CD4-positive, alpha-beta T cell (primary cell): ENCODE results near the gene CASKIN2. TPM values are rescaled to one million over a fixed set of nuclear protein-coding genes. Genes with fewer than 3 reads are reported as not detected.
A peak's percentile ranks its signal among the peaks of the same experiment; 100 is the strongest.

Experiments used
- ATAC-seq: fragments of 200-7000 bp; cut with Tn5 transposase; one replicate; pipeline ENCODE4 v1.10.0; 2022; ENCODE audit warnings: mild to moderate bottlenecking; ENCODE audit not compliant: poor library complexity
- CTCF ChIA-PET: fragments of 350-600 bp; sonication (Branson Sonifier 250); formaldehyde crosslinking; loops from one replicate; lab custom pipeline; 2021; ENCODE audit warnings: antibody characterized with exemption, inconsistent platforms; lab: Charles Lee
- POLR2A ChIA-PET: fragments of 350-600 bp; sonication (Branson Sonifier 250); formaldehyde crosslinking; loops from one replicate; lab custom pipeline; 2021; ENCODE audit warnings: antibody characterized with exemption, inconsistent platforms; lab: Charles Lee
- DNase-seq, 14 experiments: peaks; one replicate each; pipeline ENCODE4 v3.0.0-alpha.2; 2013 to 2020; ENCODE audit warnings: mixed read lengths in 2 of 14
- H3K27ac ChIP-seq, 2 donors: one replicate each; pipeline versions ENCODE4 v1.5.1 to v1.7.0; 2013; ENCODE audit warnings: low read length in 2 of 2, low read depth in 1 of 2, mild to moderate bottlenecking in 1 of 2
- H3K27me3 ChIP-seq, 2 experiments: 1 replicate in 1 of 2; 2 replicates in 1 of 2; pipeline versions ENCODE4 v1.6.1 to v1.7.0; 2013; ENCODE audit warnings: low read length in 2 of 2, control low read depth in 1 of 2, mild to moderate bottlenecking in 1 of 2, moderate library complexity in 1 of 2; ENCODE audit not compliant: insufficient read depth in 2 of 2, control insufficient read depth in 1 of 2
- H3K36me3 ChIP-seq: one replicate; pipeline ENCODE4 v1.6.1; 2013; ENCODE audit warnings: low read length, control low read depth; ENCODE audit not compliant: insufficient read depth
- H3K4me1 ChIP-seq: one replicate; pipeline ENCODE4 v1.6.1; 2013; ENCODE audit warnings: low read length, control low read depth; ENCODE audit not compliant: insufficient read depth
- H3K4me3 ChIP-seq: one replicate; pipeline ENCODE4 v1.5.1; 2013; ENCODE audit warnings: mild to moderate bottlenecking, low read length, moderate library complexity
- H3K9me3 ChIP-seq, 2 experiments: 1 replicate in 1 of 2; 2 replicates in 1 of 2; pipeline versions ENCODE4 v1.6.1 to v1.7.0; 2013; ENCODE audit warnings: low read length in 2 of 2, mild to moderate bottlenecking in 2 of 2, control low read depth in 1 of 2, moderate library complexity in 1 of 2; ENCODE audit not compliant: control insufficient read depth in 1 of 2, insufficient read depth in 1 of 2
- H3K27ac Mint-ChIP-seq: one replicate; pipeline ENCODE4 v1.8.0; 2020; ENCODE audit warnings: mixed read lengths
- H3K27me3 Mint-ChIP-seq: one replicate; pipeline ENCODE4 v1.8.0; 2021; ENCODE audit warnings: mixed read lengths
- H3K36me3 Mint-ChIP-seq: one replicate; pipeline ENCODE4 v1.8.0; 2021; ENCODE audit warnings: low read depth, mixed read lengths
- H3K4me1 Mint-ChIP-seq: one replicate; pipeline ENCODE4 v1.8.0; 2021; ENCODE audit warnings: low read depth, mixed read lengths
- H3K4me3 Mint-ChIP-seq: one replicate; pipeline ENCODE4 v1.8.0; 2020; ENCODE audit warnings: mild to moderate bottlenecking, mixed read lengths
- H3K9me3 Mint-ChIP-seq: one replicate; pipeline ENCODE4 v1.8.0; 2020; ENCODE audit warnings: mixed read lengths
- intact Hi-C, 2 experiments: fragments of 100-400 bp; cut with DNase I in 1 of 2; cut with micrococcal nuclease in 1 of 2; formaldehyde crosslinking; loops; one replicate each; pipeline versions ENCODE4 v1.15.1 to v1.9.0; 2023 to 2025; cut with DNase I, micrococcal nuclease
- total RNA-seq, 174 experiments: library from RNA in 2 of 174; stranded (reverse) in 2 of 174; gene quantifications; one replicate each; pipeline ENCODE4 v1.2.3 and lab custom pipeline; 2021 to 2026
- TF ChIP-seq, protein P1 (sequence below): fragments of 200-600 bp; IDR thresholded peaks from one replicate; pipeline ENCODE4 v1.8.0; 2022; ENCODE audit warnings: antibody characterized with exemption, mild to moderate bottlenecking

Gene CASKIN2
- total RNA-seq, 2 experiments from 2014 or later = 0.17 to 0.25 TPM

DNA sequence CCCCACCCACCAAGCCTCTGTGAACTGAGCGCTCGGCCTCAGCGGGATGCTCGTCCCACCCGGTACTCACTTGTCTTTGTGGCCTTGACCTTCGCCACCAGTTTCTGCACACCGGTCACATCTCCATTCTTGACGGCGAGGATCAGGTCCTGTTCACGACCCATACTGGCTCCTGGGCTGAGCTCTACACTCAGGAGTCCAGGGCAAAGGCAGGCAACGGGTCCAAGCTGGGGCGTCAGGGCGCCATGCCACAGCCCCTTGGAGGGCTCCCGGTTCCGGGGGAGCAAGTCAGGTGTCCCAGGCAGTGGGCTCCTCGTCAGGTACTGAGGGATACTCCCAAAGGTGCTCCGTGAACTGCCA, 1.7 kb downstream of the CASKIN2 start:
- Mint-ChIP-seq H3K27me3 (no peaks in the 10 kb centered on the region), H3K9me3 (no peaks in the 10 kb centered on the region), H3K27ac (no peak overlapping the region), H3K4me3 (peak overlapping the region; percentile 34), H3K36me3 (peaks cover 12% of the 10 kb centered on the region), H3K4me1 (peaks cover 17% of the 10 kb centered on the region)
- H3K27ac ChIP-seq = no peak overlapping the region
- ChIA-PET CTCF (no interaction called here), POLR2A (interaction anchor here (1.3 kb wide), 1 partner anchor 12 kb away, joined by 4 read pairs; the partner anchor contains the start of gene LLGL2)
- H3K4me3 ChIP-seq = no peak overlapping the region
- H3K9me3 ChIP-seq = peaks cover 0 to 4% of the 10 kb centered on the region in 2 experiments
- no peak for DNase-seq
- intact Hi-C loops = no loop called here
- no peak for ATAC-seq
- H3K36me3 ChIP-seq = no peaks in the 10 kb centered on the region
- TF ChIP-seq, protein P1, sequence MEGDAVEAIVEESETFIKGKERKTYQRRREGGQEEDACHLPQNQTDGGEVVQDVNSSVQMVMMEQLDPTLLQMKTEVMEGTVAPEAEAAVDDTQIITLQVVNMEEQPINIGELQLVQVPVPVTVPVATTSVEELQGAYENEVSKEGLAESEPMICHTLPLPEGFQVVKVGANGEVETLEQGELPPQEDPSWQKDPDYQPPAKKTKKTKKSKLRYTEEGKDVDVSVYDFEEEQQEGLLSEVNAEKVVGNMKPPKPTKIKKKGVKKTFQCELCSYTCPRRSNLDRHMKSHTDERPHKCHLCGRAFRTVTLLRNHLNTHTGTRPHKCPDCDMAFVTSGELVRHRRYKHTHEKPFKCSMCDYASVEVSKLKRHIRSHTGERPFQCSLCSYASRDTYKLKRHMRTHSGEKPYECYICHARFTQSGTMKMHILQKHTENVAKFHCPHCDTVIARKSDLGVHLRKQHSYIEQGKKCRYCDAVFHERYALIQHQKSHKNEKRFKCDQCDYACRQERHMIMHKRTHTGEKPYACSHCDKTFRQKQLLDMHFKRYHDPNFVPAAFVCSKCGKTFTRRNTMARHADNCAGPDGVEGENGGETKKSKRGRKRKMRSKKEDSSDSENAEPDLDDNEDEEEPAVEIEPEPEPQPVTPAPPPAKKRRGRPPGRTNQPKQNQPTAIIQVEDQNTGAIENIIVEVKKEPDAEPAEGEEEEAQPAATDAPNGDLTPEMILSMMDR = no peak
- H3K4me1 ChIP-seq = peaks cover 36% of the 10 kb centered on the region
- peaks cover 9 to 10% of the 10 kb centered on the region in 2 experiments for H3K27me3 ChIP-seq

DNA sequence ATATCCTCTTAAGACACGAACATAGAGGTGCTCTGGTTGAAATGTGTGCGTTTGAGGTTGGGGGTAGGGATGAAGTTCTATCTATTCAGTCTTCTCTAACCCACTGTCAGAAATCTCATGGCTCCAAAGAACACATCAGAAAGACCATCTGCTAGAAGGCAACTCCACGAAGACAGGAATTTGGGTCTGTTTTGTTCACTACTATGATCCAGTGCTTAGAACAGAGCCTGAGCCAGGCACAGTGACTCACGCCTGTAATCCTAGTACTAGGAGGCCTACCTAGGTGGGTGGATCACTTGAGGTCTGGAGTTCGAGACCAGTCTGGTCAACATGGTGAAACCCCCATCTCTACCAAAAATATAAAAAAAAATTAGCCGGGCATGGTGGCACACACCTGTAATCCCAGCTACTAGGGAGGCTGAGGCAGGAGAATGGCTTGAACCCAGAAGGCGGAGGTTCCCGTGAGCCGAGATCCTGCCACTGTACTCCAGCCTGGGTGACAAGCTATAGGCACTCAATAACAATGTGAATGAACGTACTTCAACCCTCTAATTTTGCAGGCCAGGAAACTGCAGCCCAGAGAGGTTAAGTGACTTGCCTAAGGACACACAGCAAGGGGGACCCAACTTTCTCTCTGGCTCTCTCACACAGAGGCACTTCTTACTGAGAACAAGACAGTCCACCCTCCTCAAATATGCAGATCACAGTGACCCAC, 2.3 kb downstream of the CASKIN2 start:
- no peak for DNase-seq
- Histone ChIP-seq H3K4me3 (no peak overlapping the region), H3K4me1 (peaks cover 31% of the 10 kb centered on the region), H3K9me3 (peaks cover 0 to 4% of the 10 kb centered on the region in 2 experiments), H3K36me3 (no peaks in the 10 kb centered on the region), H3K27ac (no peak overlapping the region), H3K27me3 (peaks cover 9 to 10% of the 10 kb centered on the region in 2 experiments)
- H3K4me3 Mint-ChIP-seq = peak overlapping the region; percentile 34
- POLR2A ChIA-PET = interaction anchor here (1.3 kb wide), 1 partner anchor 12 kb away, joined by 4 read pairs; the partner anchor contains the start of gene LLGL2
- H3K4me1 Mint-ChIP-seq = peaks cover 11% of the 10 kb centered on the region
- H3K36me3 Mint-ChIP-seq = peaks cover 6% of the 10 kb centered on the region
- H3K27ac Mint-ChIP-seq = no peak overlapping the region
- no peaks in the 10 kb centered on the region for H3K27me3 Mint-ChIP-seq
- CTCF ChIA-PET = no interaction called here
- intact Hi-C loops = no loop called here
- no peaks in the 10 kb centered on the region for H3K9me3 Mint-ChIP-seq
- TF ChIP-seq, protein P1 = no peak
- ATAC-seq = no peak

DNA sequence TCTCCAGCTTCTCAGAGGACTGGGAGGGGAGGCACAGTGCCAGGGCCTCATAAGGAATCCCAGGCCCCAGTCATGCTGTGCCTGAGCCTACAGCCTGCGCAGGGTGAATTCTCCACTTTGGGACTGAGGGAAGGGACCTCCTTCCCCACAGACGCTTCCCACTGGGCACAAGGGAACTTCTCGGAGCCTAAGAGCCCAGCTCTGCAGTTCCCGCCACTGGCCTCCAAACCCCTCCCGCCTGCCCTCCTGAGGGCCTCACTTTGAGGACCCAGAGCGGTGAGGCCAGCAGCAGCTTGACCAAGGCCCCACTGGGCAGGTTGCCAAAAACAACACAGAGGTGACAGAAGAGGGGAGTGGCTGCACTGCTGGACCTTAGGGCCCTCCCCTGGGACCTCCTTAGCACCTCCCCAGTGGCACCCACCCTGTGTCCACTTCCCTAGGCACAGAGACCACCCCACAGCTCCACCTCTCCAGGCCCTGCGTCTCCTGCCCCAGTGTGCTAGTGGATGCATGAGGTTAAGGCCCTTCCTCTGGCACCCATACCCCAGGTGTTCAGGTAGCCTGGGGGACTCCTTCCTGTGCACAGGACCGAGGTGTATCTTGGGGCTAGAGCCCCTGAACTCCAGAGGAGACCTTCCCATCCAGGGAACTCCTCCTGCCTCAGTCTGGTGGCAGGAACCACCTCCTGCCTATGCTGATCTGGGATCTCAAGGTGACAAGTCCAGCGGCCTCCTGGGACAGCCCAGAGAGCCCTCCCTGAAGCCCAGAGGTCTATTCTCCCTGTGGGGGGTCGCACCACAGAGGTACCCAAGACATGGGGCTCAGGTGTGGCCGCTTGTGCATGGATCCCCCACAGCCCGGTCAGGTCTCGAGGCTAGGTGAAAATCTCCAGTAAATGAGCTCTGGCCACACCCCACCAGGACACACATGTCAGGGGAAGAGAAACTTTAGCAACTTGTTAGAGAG, 3.4 kb downstream of the CASKIN2 start:
- TF ChIP-seq, protein P1 = no peak
- CTCF ChIA-PET = no interaction called here
- no peaks in the 10 kb centered on the region for H3K36me3 ChIP-seq
- H3K4me1 ChIP-seq = peaks cover 19% of the 10 kb centered on the region
- no peak overlapping the region for H3K27ac ChIP-seq
- DNase-seq = no peak
- no peaks in the 10 kb centered on the region for H3K4me1 Mint-ChIP-seq
- no peak overlapping the region for H3K4me3 Mint-ChIP-seq
- H3K4me3 ChIP-seq = no peak overlapping the region
- POLR2A ChIA-PET = no interaction called here
- intact Hi-C loops = no loop called here
- ATAC-seq = no peak
- H3K9me3 ChIP-seq = peaks cover 0 to 4% of the 10 kb centered on the region in 2 experiments
- H3K36me3 Mint-ChIP-seq = no peaks in the 10 kb centered on the region
- H3K27ac Mint-ChIP-seq = no peak overlapping the region
- H3K27me3 Mint-ChIP-seq = no peaks in the 10 kb centered on the region
- no peaks in the 10 kb centered on the region for H3K9me3 Mint-ChIP-seq
- H3K27me3 ChIP-seq = peaks cover 9 to 10% of the 10 kb centered on the region in 2 experiments
